Medulla oblongata (tissue), 1 donor: ENCODE results near the gene PFKFB3.

Experiments
- DNase-seq: peaks from one replicate; pipeline ENCODE4 v3.0.0-alpha.2; 2015; ENCODE audit errors: extremely low spot score

PFKFB3 gene

GRCh38 chr10:6300784-6301460, 98.2 kb downstream of the PFKFB3 start:
- no peak for DNase-seq

- no peak for DNase-seq
Observed at GRCh38 chr10:6301488-6302075, 98.8 kb downstream of the PFKFB3 start.
